GM19452 (cell line): ENCODE data around the gene ABCC10.
"Not testable (repeated sequence)": the region's sequence is repeated elsewhere in the genome, so short reads cannot be mapped to it uniquely, and the experiment has no call there.

Experiments
- ATAC-seq: cut with Tn5 transposase; IDR thresholded peaks from one replicate; pipeline ENCODE4 v1.9.1; 2021; ENCODE audit not compliant: unreplicated experiment

Gene ABCC10

DNA sequence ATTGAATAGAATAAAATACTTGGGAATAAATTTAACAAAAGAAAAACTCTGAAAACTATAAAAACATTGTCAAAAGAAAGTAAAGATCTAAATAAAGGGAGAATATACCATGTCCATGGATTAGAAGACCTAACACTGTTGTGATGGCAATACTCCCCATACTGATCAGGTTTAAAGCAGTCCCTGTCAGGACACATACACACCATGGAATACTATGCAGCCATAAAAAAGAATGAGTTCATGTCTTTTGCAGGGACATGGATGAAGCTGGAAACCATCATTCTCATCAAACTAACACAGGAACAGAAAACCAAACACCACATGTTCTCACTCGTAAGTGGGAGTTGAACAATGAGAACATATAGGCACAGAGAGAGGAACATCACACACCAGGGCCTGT lies 16.6 kb upstream of the ABCC10 start:
- not testable (repeated sequence) for ATAC-seq

DNA sequence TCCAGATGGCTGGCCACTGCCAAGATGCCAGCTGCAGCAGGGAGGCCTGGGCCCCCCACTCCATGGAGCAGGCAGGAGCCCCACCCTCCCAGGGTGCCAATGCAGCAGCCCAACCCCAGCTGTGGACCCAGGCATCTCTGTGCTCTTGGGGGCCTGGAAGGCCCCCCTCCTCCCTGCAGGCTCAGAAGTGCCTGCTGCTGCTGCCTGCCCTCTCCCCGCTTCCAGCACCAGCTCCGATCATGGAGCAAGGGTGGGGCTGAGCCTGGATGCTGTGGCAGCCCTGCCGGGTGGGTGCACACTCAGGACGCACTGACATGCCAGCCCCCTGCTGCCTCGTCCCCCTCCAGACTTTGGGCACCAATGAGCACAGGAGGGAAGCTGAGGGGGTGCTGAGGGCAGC lies 14.8 kb upstream of the ABCC10 start:
- ATAC-seq, result no peak

DNA sequence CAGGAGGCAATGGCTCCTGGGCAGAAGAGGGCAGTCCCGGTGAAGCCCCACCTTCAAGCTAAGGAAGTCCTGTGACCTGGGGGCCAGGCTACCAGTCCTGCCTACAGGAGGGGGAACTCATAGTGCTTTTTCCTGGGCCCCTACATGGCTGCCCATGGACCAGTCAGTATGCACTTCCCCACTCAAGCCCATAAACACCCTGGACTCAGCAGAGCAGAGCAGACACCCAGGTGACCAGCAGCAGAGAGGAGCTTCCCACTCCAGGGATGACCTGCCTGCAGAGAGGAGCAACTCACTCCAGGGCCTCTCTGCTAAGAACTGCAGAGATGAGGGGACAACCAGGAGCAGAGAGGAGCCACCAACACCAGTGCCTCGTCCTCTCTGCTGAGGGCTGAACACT lies 14.3 kb upstream of the ABCC10 start:
- no peak for ATAC-seq

DNA sequence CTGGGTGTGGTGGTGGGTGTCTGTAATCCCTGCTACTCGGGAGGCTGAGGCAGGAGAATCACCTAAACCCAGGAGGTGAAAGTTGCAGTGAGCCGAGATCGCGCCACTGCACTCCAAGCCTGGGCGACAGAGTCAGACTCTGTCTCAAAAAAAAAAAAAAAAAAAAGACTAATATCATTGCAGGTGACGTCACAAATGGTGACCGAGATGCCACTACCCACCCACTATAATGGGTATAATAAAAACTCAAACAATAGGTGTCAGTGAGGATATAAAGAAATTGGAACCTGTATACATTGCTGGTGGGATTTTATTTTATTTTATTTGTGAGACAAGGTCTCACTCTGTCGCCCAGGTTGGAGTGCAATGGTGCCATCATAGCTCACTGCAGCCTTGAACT lies 12.1 kb upstream of the ABCC10 start:
- ATAC-seq, result not testable (repeated sequence)

- no peak for ATAC-seq
Measured at GRCh38 chr6:43416935-43417334, 10.4 kb upstream of the ABCC10 start.

GRCh38 chr6:43420012-43420709 lies 7.2 kb upstream of the ABCC10 start:
- no peak for ATAC-seq

DNA sequence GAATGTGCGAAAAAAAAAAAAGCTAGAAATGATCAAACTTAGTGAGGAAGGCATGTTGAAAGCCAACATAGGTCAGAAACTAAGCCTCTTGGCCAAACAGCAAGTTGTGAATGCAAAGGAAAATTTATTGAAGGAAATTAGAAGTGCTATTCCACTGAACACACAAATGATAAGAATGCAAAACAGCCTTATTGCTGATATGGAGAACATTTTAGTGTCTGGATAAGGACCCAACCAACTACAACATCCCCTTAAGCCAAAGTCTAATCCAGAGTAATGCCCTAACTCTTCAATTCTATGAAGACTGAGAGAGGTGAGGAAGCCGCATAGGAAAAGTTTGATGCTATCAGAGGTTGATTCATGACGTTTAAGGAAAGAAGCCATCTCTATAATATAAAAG lies 5.5 kb upstream of the ABCC10 start:
- ATAC-seq, result no peak

GRCh38 chr6:43425083-43425482 lies 2.3 kb upstream of the ABCC10 start:
- not testable (repeated sequence) for ATAC-seq

DNA sequence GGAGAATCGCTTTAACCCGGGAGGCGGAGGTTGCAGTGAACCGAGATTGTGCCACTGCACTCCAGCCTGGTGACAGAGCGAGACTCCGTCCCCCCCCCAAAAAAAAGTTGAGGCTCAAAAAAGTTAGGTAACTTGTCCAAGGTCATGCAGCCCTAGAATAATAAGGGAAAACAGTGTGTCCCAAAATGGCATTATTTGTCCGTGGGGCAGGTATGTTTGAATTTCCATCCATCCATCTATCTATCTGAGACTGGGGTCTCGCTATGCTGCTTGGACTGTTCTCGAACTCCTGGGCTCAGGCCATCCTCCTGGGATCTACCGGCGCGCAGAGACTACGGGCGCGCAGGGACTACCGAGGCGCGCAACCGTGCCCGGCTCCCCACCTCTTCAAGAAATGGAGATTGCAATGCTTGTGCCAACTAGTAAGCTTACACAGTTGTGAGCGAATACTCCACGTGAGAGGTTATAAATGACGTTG lies 374 bp upstream of the ABCC10 start:
- ATAC-seq, result no peak

GRCh38 chr6:43428112-43428570 lies 800 bp downstream of the ABCC10 start:
- ATAC-seq, result no peak

DNA sequence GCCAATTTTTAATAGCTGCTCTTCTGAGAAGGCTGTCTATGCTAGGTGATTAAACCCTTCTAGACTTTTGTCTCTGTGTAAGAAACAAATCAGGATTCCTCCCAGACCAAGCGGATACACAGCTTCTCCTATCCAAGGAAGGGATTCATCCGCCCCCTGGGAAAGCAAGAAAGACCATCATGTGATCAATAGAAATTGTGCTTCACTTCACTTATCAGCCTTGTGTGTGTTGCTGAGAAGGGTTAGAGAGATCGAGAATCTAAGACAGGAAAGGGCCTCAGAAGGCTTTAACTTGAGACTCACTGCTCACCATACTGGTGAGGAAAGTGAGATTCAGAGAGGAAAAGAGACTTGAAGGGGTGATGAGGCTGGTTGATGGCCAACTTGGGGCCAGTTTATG lies 1.5 kb downstream of the ABCC10 start:
- ATAC-seq, result no peak

- no peak for ATAC-seq
Measured at GRCh38 chr6:43432009-43432945, 4.9 kb downstream of the ABCC10 start.

- no peak for ATAC-seq
Measured at GRCh38 chr6:43433148-43433547, 5.8 kb downstream of the ABCC10 start.

DNA sequence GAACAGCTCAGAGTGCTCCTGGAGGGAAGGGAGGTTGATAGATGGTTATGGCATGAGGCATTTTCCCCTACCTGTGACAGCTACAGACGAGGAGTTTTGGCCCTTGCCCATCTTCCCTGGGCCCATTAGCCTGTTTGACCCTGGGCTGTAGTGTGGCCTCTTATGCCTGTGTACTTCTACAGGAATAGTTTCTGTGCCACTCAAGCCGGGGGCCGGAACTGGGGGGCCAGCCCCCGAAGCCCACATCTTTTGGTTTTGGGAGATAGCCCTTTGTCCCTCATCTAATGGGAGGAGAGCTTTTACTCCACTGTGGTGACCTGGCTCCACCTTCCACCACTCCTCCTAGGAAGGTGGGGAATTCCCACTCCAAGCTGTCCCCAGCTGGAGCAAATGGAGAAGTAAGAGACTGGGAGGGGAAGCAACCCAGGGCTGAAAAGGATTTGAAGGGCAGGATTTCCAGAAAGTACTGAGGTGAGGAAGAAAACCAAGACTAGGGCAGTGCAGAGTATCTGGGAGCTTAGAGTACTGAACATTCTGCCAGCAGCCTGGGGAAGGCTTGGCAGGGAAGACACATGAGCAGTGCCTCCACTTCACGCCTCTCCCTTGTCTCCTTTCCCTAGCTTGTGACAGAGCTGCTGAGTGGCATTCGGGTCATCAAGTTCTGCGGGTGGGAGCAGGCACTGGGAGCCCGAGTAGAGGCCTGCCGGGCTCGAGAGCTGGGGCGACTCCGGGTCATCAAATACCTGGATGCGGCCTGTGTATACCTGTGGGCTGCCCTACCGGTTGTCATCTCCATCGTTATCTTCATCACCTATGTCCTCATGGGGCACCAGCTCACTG lies 6.9 kb downstream of the ABCC10 start:
- ATAC-seq, result no peak

- no peak for ATAC-seq
Measured at GRCh38 chr6:43434943-43435342, 7.6 kb downstream of the ABCC10 start.

GRCh38 chr6:43435682-43436437 lies 8.5 kb downstream of the ABCC10 start:
- no peak for ATAC-seq

DNA sequence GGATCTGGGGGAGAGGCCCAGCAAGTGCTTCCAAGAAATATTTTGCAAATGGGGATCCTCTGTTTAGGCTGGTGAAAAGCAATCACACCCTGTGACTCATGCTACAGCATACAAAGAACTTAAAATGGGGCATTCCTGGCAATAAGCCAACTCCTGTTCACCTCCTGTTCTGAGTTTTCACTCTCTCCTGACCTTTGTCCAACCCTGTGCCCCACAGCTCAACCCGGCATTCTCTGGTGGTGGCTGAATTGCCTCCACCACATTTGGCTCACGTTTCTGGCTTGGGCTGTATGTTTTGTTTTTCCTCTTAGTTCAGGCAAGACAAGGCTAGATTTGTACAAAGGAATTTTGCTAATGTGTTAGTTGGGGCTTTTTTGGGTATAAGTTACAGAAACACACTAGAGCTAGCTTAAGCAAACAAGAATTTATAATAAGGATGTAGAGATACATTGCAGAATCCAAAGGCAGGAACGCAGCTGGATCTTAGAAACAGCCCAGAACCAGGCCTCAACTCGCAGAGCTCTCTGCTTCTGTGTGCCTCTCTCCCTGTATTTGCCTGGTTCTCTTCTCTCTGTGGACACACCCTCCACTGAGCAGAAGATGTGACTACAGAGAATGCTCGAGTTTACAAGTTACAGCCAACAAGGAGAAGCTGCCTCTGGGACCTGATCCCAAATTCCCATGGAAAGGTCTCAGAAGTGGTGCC lies 9.4 kb downstream of the ABCC10 start:
- ATAC-seq, result no peak

DNA sequence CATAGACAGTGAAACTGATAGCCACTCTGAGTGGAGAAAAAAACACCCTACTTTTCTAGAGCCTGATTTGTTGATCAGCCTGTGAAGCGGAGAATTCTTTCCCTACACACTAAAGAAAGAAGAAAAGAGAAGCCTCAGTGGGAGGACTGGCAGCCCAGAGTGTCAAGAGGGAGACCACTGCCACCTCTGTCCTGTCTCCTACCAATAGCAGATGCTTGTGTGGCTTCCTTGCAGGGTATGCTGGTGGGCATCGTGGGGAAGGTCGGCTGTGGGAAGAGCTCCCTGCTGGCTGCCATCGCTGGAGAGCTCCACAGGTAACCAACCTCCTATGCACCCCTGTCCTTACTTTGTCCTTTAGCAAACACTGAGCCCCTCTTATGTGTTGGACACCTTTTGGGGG lies 10.4 kb downstream of the ABCC10 start:
- ATAC-seq, result no peak

DNA sequence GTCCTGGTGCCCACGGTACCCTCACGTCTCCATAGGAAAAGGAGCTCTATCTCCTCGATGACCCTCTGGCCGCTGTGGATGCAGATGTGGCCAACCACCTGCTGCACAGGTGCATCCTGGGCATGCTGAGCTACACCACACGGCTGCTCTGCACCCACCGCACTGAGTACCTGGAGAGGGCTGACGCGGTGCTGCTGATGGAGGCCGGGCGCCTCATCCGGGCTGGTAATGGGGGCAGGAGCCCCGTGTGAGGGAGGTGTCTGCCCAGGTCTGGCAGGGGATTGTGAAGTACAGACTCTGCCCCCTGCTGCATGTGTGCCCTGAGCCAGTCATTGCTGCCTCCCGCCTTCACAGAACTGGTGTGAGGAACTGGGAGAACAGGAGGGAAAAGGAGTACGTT lies 15.6 kb downstream of the ABCC10 start:
- no peak for ATAC-seq

GRCh38 chr6:43444036-43444435 lies 16.7 kb downstream of the ABCC10 start:
- no peak for ATAC-seq
